Smooth muscle cell (in vitro differentiated cells): ENCODE results near the gene CUX1. TPM values are rescaled to one million over a fixed set of nuclear protein-coding genes. Genes with fewer than 3 reads are reported as not detected.

Experiments
- DNase-seq: peaks from one replicate; lab custom pipeline; 2025; ENCODE audit not compliant: unreplicated experiment; lab: John Stamatoyannopoulos, UW
- H2AFZ ChIP-seq: fragments of 200-600 bp; sonication (generic); 2 replicates; pipeline ENCODE4 v1.6.0; 2016; ENCODE audit warnings: antibody characterized with exemption, low read depth, mild to moderate bottlenecking
- H3F3A ChIP-seq: fragments of 200-600 bp; sonication (generic); 2 replicates; pipeline ENCODE4 v1.6.0; 2017; ENCODE audit warnings: antibody characterized with exemption, low read depth
- H3K27ac ChIP-seq: fragments of 200-600 bp; sonication (generic); 2 replicates; pipeline ENCODE4 v1.5.1; 2016; ENCODE audit warnings: low read depth, mild to moderate bottlenecking
- H3K27me3 ChIP-seq: fragments of 200-600 bp; sonication (generic); 2 replicates; pipeline ENCODE4 v1.6.1; 2016; ENCODE audit warnings: low read depth, mild to moderate bottlenecking
- H3K36me3 ChIP-seq: fragments of 200-600 bp; sonication (generic); 2 replicates; pipeline ENCODE4 v1.5.1; 2016; ENCODE audit warnings: low read depth
- H3K4me1 ChIP-seq: fragments of 200-600 bp; sonication (generic); 2 replicates; pipeline ENCODE4 v1.5.1; 2016; ENCODE audit warnings: low read depth
- H3K4me2 ChIP-seq: fragments of 200-600 bp; sonication (generic); 2 replicates; pipeline ENCODE4 v1.6.0; 2016; ENCODE audit warnings: mild to moderate bottlenecking
- H3K4me3 ChIP-seq: fragments of 200-600 bp; sonication (generic); 2 replicates; pipeline ENCODE4 v1.5.1; 2016; ENCODE audit warnings: mild to moderate bottlenecking
- H3K79me2 ChIP-seq: fragments of 200-600 bp; sonication (generic); 2 replicates; pipeline ENCODE4 v1.6.0; 2016; ENCODE audit warnings: low read depth, mild to moderate bottlenecking
- H3K9ac ChIP-seq: fragments of 200-600 bp; sonication (generic); 2 replicates; pipeline ENCODE4 v1.6.0; 2016; ENCODE audit warnings: low read depth
- H3K9me3 ChIP-seq: fragments of 200-600 bp; sonication (generic); replicated peaks from 2 replicates; pipeline ENCODE4 v1.5.1; 2016; ENCODE audit warnings: low read depth
- H4K20me1 ChIP-seq: fragments of 200-600 bp; sonication (generic); 2 replicates; pipeline ENCODE4 v1.6.0; 2016; ENCODE audit warnings: low read depth
- CTCF ChIP-seq: fragments of 200-600 bp; sonication (generic); IDR thresholded peaks from 2 replicates; pipeline ENCODE4 v1.5.1; 2017; ENCODE audit warnings: borderline replicate concordance, mild to moderate bottlenecking, antibody characterized with exemption; ENCODE audit not compliant: insufficient read depth, poor library complexity, severe bottlenecking
- WGBS: methylation state at CpG from one replicate; pipeline ENCODE4 v1.1.7; 2016; ENCODE audit warnings: low lambda C conversion rate; 5-methylcytosine and 5-hydroxymethylcytosine counted together
- polyA plus RNA-seq: library from polyadenylated mRNA; unstranded; fragments of >200 nt; fragmentation: Nextera tagmentation; extraction: Ambion mirVana; gene quantifications from 2 replicates; pipeline ENCODE4 v1.2.1, GENCODE V29; 2016
- total RNA-seq: library from RNA; depleted of rRNA; stranded (reverse); fragments of >200 nt; gene quantifications from 2 replicates; pipeline ENCODE4 v1.2.3, GENCODE V29; 2014

Gene CUX1
- total and polyA plus RNA-seq, 2 experiments from 2014 or later = 56.3 to 78.4 TPM

GRCh38 chr7:101877882-101878591, 60.6 kb downstream of the CUX1 start:
- Histone ChIP-seq H3K36me3 (no peaks in the 10 kb centered on the region), H3K9ac (no peak overlapping the region), H3F3A (peaks cover 23% of the 10 kb centered on the region), H3K27ac (peak overlapping the region; percentile 62), H4K20me1 (peaks cover 76% of the 10 kb centered on the region), H3K4me2 (no peak overlapping the region), H3K4me1 (peaks cover 23% of the 10 kb centered on the region), H3K27me3 (no peaks in the 10 kb centered on the region), H3K79me2 (peaks cover 82% of the 10 kb centered on the region), H3K4me3 (no peak overlapping the region), H2AFZ (no peak overlapping the region), H3K9me3 (no peaks in the 10 kb centered on the region)
- no peak for TF ChIP-seq CTCF
- 70% methylated on average over 12 of the region's 12 CpGs for WGBS
- DNase-seq = no peak

- H4K20me1 ChIP-seq = peaks cover 69% of the 10 kb centered on the region
- no peaks in the 10 kb centered on the region for H3K36me3 ChIP-seq
- no peaks in the 10 kb centered on the region for H3K9me3 ChIP-seq
- no peak overlapping the region for H3K4me3 ChIP-seq
- peaks cover 78% of the 10 kb centered on the region for H3K79me2 ChIP-seq
- WGBS = 90% methylated on average over 4 of the region's 4 CpGs
- H3K4me1 ChIP-seq = peaks cover 21% of the 10 kb centered on the region
- no peaks in the 10 kb centered on the region for H3K27me3 ChIP-seq
- H3K4me2 ChIP-seq = no peak overlapping the region
- no peak overlapping the region for H3K9ac ChIP-seq
- TF ChIP-seq CTCF = no peak
- H2AFZ ChIP-seq = no peak overlapping the region
- H3F3A ChIP-seq = peaks cover 26% of the 10 kb centered on the region
- no peak overlapping the region for H3K27ac ChIP-seq
- no peak for DNase-seq
Measured at GRCh38 chr7:101878938-101879337, 61.5 kb downstream of the CUX1 start.

- Histone ChIP-seq H3K4me2 (no peak overlapping the region), H3F3A (peaks cover 33% of the 10 kb centered on the region), H3K9ac (no peak overlapping the region), H3K79me2 (peaks cover 78% of the 10 kb centered on the region), H3K4me3 (no peak overlapping the region), H3K4me1 (peaks cover 21% of the 10 kb centered on the region), H3K27ac (peak overlapping the region; percentile 100), H3K36me3 (no peaks in the 10 kb centered on the region), H2AFZ (no peak overlapping the region), H4K20me1 (peaks cover 68% of the 10 kb centered on the region), H3K27me3 (no peaks in the 10 kb centered on the region), H3K9me3 (no peaks in the 10 kb centered on the region)
- no peak for TF ChIP-seq CTCF
- no peak for DNase-seq
- WGBS = 89% methylated on average over 7 of the region's 10 CpGs
Measured at GRCh38 chr7:101879565-101879964, 62.1 kb downstream of the CUX1 start.
